ENCODE measurements around the gene TOGARAM2. TPM values are rescaled to one million over a fixed set of nuclear protein-coding genes. Genes with fewer than 3 reads are reported as not detected.

Gene TOGARAM2
- total RNA-seq, 1 donor from 2014 or later = not detected

GRCh38 chr2:29052807-29053206 lies 71.7 kb downstream of the TOGARAM2 start:
- H3K36me3 ChIP-seq (ENCODE audit: control insufficient read depth, insufficient read depth, low read length) = no peaks in the 10 kb centered on the region
- no peak for DNase-seq (ENCODE audit: low read depth)
- TF ChIP-seq, protein P1, sequence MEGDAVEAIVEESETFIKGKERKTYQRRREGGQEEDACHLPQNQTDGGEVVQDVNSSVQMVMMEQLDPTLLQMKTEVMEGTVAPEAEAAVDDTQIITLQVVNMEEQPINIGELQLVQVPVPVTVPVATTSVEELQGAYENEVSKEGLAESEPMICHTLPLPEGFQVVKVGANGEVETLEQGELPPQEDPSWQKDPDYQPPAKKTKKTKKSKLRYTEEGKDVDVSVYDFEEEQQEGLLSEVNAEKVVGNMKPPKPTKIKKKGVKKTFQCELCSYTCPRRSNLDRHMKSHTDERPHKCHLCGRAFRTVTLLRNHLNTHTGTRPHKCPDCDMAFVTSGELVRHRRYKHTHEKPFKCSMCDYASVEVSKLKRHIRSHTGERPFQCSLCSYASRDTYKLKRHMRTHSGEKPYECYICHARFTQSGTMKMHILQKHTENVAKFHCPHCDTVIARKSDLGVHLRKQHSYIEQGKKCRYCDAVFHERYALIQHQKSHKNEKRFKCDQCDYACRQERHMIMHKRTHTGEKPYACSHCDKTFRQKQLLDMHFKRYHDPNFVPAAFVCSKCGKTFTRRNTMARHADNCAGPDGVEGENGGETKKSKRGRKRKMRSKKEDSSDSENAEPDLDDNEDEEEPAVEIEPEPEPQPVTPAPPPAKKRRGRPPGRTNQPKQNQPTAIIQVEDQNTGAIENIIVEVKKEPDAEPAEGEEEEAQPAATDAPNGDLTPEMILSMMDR (IDR thresholded peaks at IDR 0.05; ENCODE audit: insufficient read depth, low read length, poor library complexity, severe bottlenecking) = no peak
- H3K4me3 ChIP-seq (ENCODE audit: low read depth, low read length) = no peak overlapping the region
- H3K27me3 ChIP-seq (ENCODE audit: control insufficient read depth, insufficient read depth, low read length) = no peaks in the 10 kb centered on the region

- no peak for DNase-seq (ENCODE audit: low read depth)
- no peaks in the 10 kb centered on the region for H3K27me3 ChIP-seq (ENCODE audit: control insufficient read depth, insufficient read depth, low read length)
- H3K36me3 ChIP-seq (ENCODE audit: control insufficient read depth, insufficient read depth, low read length) = no peaks in the 10 kb centered on the region
- H3K4me3 ChIP-seq (ENCODE audit: low read depth, low read length) = no peak overlapping the region
- TF ChIP-seq, protein P1 (IDR thresholded peaks at IDR 0.05; ENCODE audit: insufficient read depth, low read length, poor library complexity, severe bottlenecking) = no peak
These were observed 72.1 kb downstream of the TOGARAM2 start for GRCh38 chr2:29053223-29053622.

GRCh38 chr2:29053670-29054400 lies 72.7 kb downstream of the TOGARAM2 start:
- H3K4me3 ChIP-seq (ENCODE audit: low read depth, low read length) = no peak overlapping the region
- TF ChIP-seq, protein P1 (IDR thresholded peaks at IDR 0.05; ENCODE audit: insufficient read depth, low read length, poor library complexity, severe bottlenecking) = peak; percentile 32
- no peaks in the 10 kb centered on the region for H3K36me3 ChIP-seq (ENCODE audit: control insufficient read depth, insufficient read depth, low read length)
- DNase-seq (ENCODE audit: low read depth) = no peak
- no peaks in the 10 kb centered on the region for H3K27me3 ChIP-seq (ENCODE audit: control insufficient read depth, insufficient read depth, low read length)

DNA sequence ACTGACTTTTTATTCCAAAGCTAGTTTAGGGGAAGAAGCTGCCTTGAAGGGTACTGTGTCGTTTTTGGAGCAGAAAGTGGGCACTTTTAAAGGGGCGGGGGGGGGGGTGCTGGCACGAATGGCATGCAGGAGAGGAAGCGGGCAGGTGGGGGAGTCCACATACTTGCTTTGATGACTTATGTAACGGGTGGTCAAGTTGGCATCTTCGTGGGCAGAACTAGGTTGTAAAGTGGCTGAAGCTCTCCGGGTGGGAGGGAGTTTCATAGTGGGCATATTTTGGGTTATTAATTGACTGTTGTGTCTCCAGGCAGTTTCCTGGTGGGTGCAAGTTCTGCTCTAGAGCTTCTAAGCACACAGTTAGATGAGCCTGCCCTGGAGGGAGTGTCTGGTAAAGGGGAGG lies 73.3 kb downstream of the TOGARAM2 start:
- no peaks in the 10 kb centered on the region for H3K36me3 ChIP-seq (ENCODE audit: control insufficient read depth, insufficient read depth, low read length)
- no peak overlapping the region for H3K4me3 ChIP-seq (ENCODE audit: low read depth, low read length)
- no peaks in the 10 kb centered on the region for H3K27me3 ChIP-seq (ENCODE audit: control insufficient read depth, insufficient read depth, low read length)
- DNase-seq (ENCODE audit: low read depth) = no peak
- TF ChIP-seq, protein P1 (IDR thresholded peaks at IDR 0.05; ENCODE audit: insufficient read depth, low read length, poor library complexity, severe bottlenecking) = no peak

GRCh38 chr2:29055601-29056000 lies 74.5 kb downstream of the TOGARAM2 start:
- no peaks in the 10 kb centered on the region for H3K27me3 ChIP-seq (ENCODE audit: control insufficient read depth, insufficient read depth, low read length)
- H3K36me3 ChIP-seq (ENCODE audit: control insufficient read depth, insufficient read depth, low read length) = no peaks in the 10 kb centered on the region
- no peak overlapping the region for H3K4me3 ChIP-seq (ENCODE audit: low read depth, low read length)
- TF ChIP-seq, protein P1 (IDR thresholded peaks at IDR 0.05; ENCODE audit: insufficient read depth, low read length, poor library complexity, severe bottlenecking) = no peak
- DNase-seq (ENCODE audit: low read depth) = no peak

DNA sequence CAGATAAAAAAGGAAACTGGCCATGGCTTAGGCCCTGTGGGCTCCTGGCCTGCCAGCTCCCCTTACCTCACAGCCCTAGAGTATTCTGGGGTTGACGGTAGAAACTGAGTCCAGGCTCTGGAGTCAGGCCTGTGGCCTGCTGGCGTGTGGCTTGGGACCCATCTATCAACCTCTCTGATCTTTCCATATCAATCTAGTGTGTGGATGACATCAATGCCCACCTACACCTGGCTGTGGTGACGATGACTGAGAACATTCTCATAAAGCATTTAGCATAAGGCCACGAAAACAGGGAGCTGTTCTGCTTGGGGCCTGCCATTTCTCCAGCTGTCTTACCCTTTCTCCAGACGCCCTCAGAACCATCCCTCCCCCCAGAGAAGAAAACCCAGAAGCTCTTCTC lies 75.4 kb downstream of the TOGARAM2 start:
- no peaks in the 10 kb centered on the region for H3K36me3 ChIP-seq (ENCODE audit: control insufficient read depth, insufficient read depth, low read length)
- TF ChIP-seq, protein P1 (IDR thresholded peaks at IDR 0.05; ENCODE audit: insufficient read depth, low read length, poor library complexity, severe bottlenecking) = no peak
- H3K27me3 ChIP-seq (ENCODE audit: control insufficient read depth, insufficient read depth, low read length) = no peaks in the 10 kb centered on the region
- no peak overlapping the region for H3K4me3 ChIP-seq (ENCODE audit: low read depth, low read length)
- no peak for DNase-seq (ENCODE audit: low read depth)

Data from kidney epithelial cell (primary cell).